HG03139 (cell line): ENCODE data around the gene ZNF334.

Source experiments
- ATAC-seq: cut with Tn5 transposase; IDR thresholded peaks from one replicate; pipeline ENCODE4 v1.9.1; 2021; ENCODE audit not compliant: unreplicated experiment

ZNF334 gene

GRCh38 chr20:46512943-46513844 is at the start of gene ZNF334:
Gene ZNF334 (minus strand): TSS chr20:46513559. CDS start chr20:46512102, 1,457 bp downstream.
- ATAC-seq, result peak; percentile 56

- peak; percentile 75 for ATAC-seq
Observed at GRCh38 chr20:46562373-46563169, 49.2 kb upstream of the ZNF334 start.

GRCh38 chr20:46562009-46562372 is 48.6 kb upstream of the ZNF334 start:
- no peak for ATAC-seq

GRCh38 chr20:46559685-46560440 is 46.5 kb upstream of the ZNF334 start:
- no peak for ATAC-seq

- ATAC-seq, result no peak
Observed at GRCh38 chr20:46559001-46559400, 45.6 kb upstream of the ZNF334 start.

GRCh38 chr20:46558511-46558959 is 45.2 kb upstream of the ZNF334 start:
- no peak for ATAC-seq

GRCh38 chr20:46557231-46557956 is 44.0 kb upstream of the ZNF334 start:
- no peak for ATAC-seq

- no peak for ATAC-seq
Observed at GRCh38 chr20:46555370-46555956, 42.1 kb upstream of the ZNF334 start.

GRCh38 chr20:46554828-46555227 is 41.5 kb upstream of the ZNF334 start:
- no peak for ATAC-seq

DNA sequence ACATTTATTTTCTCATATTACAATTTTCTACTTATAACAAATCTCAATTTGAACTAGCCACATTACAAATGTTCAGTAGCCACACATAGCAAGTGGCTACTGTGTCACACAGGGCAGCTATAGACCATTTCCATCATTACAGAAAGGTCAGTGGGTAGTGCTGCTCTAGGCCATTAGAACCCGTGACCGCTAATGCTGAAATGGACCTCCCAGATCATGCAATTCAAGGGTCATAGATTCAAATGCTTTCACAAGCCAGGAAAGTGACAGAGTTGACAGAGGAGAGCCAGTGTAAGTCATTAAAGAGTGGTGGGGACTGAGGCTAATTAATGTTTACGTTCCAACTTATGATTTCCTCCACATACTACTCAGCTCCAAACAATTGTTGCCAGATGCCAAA is 40.6 kb upstream of the ZNF334 start:
- ATAC-seq, result no peak

DNA sequence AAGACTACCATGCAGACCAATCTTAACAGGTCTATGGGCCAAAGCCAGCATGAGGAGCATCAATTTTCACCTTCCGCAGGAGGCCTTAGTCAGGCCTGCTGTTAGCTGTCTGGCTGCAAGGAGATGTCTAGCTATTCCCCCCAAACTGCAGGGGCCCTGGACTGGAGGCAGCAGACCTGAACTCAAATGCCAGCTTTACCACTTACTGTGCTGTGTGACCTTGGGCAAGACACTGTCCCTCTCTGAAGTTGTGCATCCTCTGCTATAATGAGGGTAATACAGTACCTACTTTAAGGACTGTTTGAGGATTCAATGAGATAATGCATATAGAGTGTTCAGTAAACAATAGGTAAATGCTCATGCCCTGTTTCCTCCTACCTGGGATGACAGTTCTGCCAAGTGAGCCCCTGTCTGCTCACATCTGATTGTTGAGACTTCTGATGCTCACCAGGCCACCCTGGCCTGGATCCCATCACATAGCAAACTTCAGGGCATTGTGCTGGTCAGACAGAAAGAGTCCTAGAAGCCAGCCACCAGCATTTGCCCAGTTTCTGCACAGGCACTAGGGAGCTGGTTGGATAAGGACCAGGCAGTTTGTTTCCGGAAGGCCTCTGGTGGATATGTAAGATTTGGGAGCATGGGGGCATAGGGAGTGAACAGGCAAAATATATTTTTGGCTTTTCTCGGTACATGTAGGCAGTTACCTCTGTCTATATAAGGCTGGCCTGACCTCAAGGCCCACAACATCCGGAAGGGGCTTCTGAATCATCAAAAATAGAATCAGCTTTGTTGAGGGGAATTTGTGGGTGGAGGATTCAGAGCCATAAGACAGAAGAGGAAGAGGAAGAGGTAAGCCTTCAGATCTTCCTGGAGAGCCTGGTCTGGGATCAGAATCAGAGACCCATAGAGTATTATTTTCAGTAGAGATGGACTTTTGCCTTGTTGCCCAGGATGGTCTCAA is 39.4 kb upstream of the ZNF334 start:
- ATAC-seq, result peak; percentile 54

DNA sequence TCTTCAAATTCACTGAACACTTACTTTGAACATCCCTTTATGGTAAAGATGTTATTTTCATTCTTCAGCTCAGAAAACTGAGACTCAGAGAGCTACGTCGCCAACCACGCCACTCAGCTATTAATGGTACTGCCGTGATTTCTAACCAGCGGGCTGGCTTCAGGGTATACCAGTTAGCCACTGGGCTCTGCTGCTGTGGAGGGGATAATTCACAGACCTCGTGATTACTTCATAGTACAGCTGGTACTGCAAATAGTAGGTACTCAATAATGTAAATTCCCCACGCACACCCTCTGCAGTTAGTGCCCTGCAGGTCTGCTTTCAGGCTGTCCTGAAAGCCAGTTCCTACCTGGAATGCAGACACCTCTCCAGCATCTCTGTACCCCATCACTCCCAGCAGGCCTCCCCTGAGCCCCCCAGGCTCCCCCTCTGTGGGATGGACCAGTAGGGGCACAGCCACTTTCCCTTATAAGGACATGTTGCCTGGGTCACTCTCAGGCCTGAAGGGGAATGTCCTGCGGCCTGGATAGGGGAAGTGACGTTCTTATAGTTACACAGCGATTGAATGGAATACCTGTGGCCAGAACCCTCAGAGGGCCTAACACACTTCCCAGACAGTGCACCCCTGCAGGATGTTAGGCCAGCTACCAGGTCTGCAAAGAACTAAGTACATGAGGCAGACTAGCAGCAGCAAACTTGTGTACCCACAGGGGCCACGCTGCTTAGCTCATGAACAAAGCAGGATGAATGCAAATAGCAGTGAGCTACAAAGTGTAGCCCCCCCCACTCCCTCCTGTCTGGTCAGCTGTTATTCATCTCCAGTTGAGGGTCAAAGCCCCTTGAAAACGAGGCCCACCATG is 38.4 kb upstream of the ZNF334 start:
- no peak for ATAC-seq

GRCh38 chr20:46550461-46550860 is 37.1 kb upstream of the ZNF334 start, which contains the start of gene OCSTAMP:
Gene OCSTAMP (minus strand): TSS chr20:46550654. CDS start chr20:46550560, 94 bp downstream.
- ATAC-seq, result no peak

GRCh38 chr20:46549188-46549972 is 36.0 kb upstream of the ZNF334 start:
- ATAC-seq, result no peak

GRCh38 chr20:46548688-46549087 is 35.3 kb upstream of the ZNF334 start:
- no peak for ATAC-seq

- no peak for ATAC-seq
Observed at GRCh38 chr20:46547995-46548394, 34.6 kb upstream of the ZNF334 start.

- no peak for ATAC-seq
Observed at GRCh38 chr20:46546936-46547335, 33.6 kb upstream of the ZNF334 start.
